ENCODE results near the gene GPR179.

DNA sequence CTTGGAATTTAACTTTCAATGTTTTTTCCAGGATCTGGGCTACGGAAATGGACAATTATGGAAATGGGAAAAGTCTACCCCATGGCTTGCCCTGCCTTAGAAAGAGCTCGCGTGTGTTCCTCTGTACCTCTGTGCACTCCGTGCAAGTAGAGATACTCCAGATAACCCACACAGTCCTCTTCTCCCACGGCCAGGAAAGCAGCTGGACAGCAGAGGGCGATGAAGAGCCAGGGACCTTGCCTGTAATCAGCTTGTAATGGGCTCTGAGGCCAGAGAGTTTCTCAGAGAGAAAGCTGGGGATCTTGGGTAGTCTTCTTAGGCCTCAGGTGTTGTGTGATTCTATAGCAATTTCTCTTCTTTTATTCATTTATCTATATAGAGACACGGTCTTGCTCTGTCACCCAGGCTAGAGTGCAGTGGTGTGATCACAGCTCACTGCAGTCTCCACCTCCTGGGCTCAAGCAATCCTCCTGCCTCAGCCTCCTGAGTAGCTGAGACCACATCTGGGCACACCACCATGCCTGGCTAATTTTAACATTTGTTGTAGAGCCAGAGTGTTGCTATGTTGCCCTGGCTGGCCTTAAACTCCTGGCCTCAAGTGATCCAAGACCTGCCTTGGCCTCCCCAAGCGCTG lies 5.5 kb upstream of the GPR179 start:
- no peak for TF ChIP-seq POLR2A (IDR thresholded peaks at IDR 0.05)
- TF ChIP-seq, protein P1, sequence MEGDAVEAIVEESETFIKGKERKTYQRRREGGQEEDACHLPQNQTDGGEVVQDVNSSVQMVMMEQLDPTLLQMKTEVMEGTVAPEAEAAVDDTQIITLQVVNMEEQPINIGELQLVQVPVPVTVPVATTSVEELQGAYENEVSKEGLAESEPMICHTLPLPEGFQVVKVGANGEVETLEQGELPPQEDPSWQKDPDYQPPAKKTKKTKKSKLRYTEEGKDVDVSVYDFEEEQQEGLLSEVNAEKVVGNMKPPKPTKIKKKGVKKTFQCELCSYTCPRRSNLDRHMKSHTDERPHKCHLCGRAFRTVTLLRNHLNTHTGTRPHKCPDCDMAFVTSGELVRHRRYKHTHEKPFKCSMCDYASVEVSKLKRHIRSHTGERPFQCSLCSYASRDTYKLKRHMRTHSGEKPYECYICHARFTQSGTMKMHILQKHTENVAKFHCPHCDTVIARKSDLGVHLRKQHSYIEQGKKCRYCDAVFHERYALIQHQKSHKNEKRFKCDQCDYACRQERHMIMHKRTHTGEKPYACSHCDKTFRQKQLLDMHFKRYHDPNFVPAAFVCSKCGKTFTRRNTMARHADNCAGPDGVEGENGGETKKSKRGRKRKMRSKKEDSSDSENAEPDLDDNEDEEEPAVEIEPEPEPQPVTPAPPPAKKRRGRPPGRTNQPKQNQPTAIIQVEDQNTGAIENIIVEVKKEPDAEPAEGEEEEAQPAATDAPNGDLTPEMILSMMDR (IDR thresholded peaks at IDR 0.05 in 4 of 5, conservative IDR thresholded peaks at IDR 0.05 in 1 of 5) = peak; percentile 75 to 93 (median 84)
